Lung (tissue), 12 donors: ENCODE data around the gene NRCAM. TPM values are rescaled to one million over a fixed set of nuclear protein-coding genes. Genes with fewer than 3 reads are reported as not detected.

Source experiments
- ATAC-seq: fragments of 200-7000 bp; cut with Tn5 transposase; one replicate; pipeline ENCODE4 v1.9.1; 2020; ENCODE audit warnings: moderate number of reproducible peaks; ENCODE audit not compliant: insufficient read depth, low FRiP score
- DNase-seq, 3 donors: peaks; one replicate each; pipeline ENCODE4 v3.0.0-alpha.2; 2013 to 2017
- H3K27ac ChIP-seq, 2 donors: one replicate each; pipeline ENCODE4 v1.5.1; 2013; ENCODE audit warnings: mild to moderate bottlenecking in 2 of 2, moderate library complexity in 2 of 2, control low read depth in 1 of 2, inconsistent platforms in 1 of 2, low read depth in 1 of 2, low read length in 1 of 2
- H3K27me3 ChIP-seq, 3 donors: one replicate each; pipeline ENCODE4 v1.5.1; 2013; ENCODE audit warnings: low read length in 2 of 3; ENCODE audit not compliant: control insufficient read depth in 3 of 3, insufficient read depth in 3 of 3
- H3K36me3 ChIP-seq, 4 donors: one replicate each; pipeline ENCODE4 v1.5.1; 2013; ENCODE audit warnings: low read length in 4 of 4, mild to moderate bottlenecking in 1 of 4, moderate library complexity in 1 of 4; ENCODE audit not compliant: control insufficient read depth in 4 of 4, insufficient read depth in 4 of 4
- H3K4me1 ChIP-seq, 5 donors: one replicate each; pipeline ENCODE4 v1.5.1; 2013; ENCODE audit warnings: low read length in 5 of 5, mild to moderate bottlenecking in 2 of 5, moderate library complexity in 1 of 5; ENCODE audit not compliant: control insufficient read depth in 5 of 5, insufficient read depth in 5 of 5
- H3K4me3 ChIP-seq: one replicate; pipeline ENCODE4 v1.5.1; 2013; ENCODE audit warnings: mild to moderate bottlenecking, control low read depth, moderate library complexity
- H3K9ac ChIP-seq, 2 donors: one replicate each; pipeline ENCODE4 v1.5.1; 2013; ENCODE audit warnings: low read length in 2 of 2, control low read depth in 1 of 2; ENCODE audit not compliant: insufficient read depth in 1 of 2
- H3K9me3 ChIP-seq, 4 donors: one replicate each; pipeline ENCODE4 v1.5.1; 2013; ENCODE audit warnings: low read length in 3 of 4, mild to moderate bottlenecking in 1 of 4, moderate library complexity in 1 of 4; ENCODE audit not compliant: control insufficient read depth in 4 of 4, insufficient read depth in 3 of 4
- CTCF ChIP-seq: IDR thresholded peaks from 2 replicates; pipeline ENCODE4 v1.5.1; 2012; ENCODE audit warnings: mild to moderate bottlenecking; ENCODE audit errors: control extremely low read depth, extremely low read depth
- WGBS, 2 donors: extraction: QIAGEN DNeasy Blood & Tissue Kit; methylation state at CpG; one replicate each; pipeline ENCODE4 v1.1.7; 2013; 5-methylcytosine and 5-hydroxymethylcytosine counted together
- polyA plus RNA-seq, 2 donors: library from polyadenylated mRNA; stranded (reverse); fragments of 200-250 nt; gene quantifications; one replicate each; pipeline ENCODE4 v1.2.1, GENCODE V29; 2013
- total RNA-seq, 2 donors: library from RNA; depleted of rRNA in 1 of 2; stranded (reverse); fragments of >200 nt in 1 of 2; gene quantifications; one replicate each; pipeline ENCODE4 v1.2.1, GENCODE V29; 2014 to 2021
- donor health status: control.
- donor health status: control.
- donor health status: Bipolar disorder and iron deficiency.
- donor health status: healthy.
- donor health status: DM: yes; HTN: yes; CAD: no.

Gene NRCAM
- total and polyA plus RNA-seq, 4 donors: 2.5 to 32.4 (median 11.0) TPM

- no peak for TF ChIP-seq CTCF
- Histone ChIP-seq H3K27me3 (peaks cover 13 to 45% (median 41%) of the 10 kb centered on the region in 3 donors), H3K9me3 (no peaks in the 10 kb centered on the region), H3K27ac (peak overlapping the region in 1 of 2 donors; percentile 15), H3K4me3 (peak overlapping the region; percentile 57), H3K4me1 (peaks cover 0 to 13% (median 2%) of the 10 kb centered on the region in 5 donors), H3K36me3 (no peaks in the 10 kb centered on the region), H3K9ac (no peak overlapping the region)
- ATAC-seq (peak; percentile 9), DNase-seq (peak in 1 of 3 donors; percentile 20)
- 0 to 1% methylated on average over 39 to 47 of the region's 47 CpGs for WGBS, 2 donors
Observed at GRCh38 chr7:108455551-108455997, 662 bp downstream of the NRCAM start.

GRCh38 chr7:108454674-108455550, 1.3 kb downstream of the NRCAM start:
- peaks cover 13 to 49% (median 41%) of the 10 kb centered on the region in 3 donors for H3K27me3 ChIP-seq
- H3K27ac ChIP-seq: no peak overlapping the region
- TF ChIP-seq CTCF: no peak
- H3K9me3 ChIP-seq: no peaks in the 10 kb centered on the region
- H3K4me3 ChIP-seq: peak overlapping the region; percentile 57
- 2% methylated on average over 65 to 72 of the region's 72 CpGs for WGBS, 2 donors
- H3K9ac ChIP-seq: no peak overlapping the region
- no peaks in the 10 kb centered on the region for H3K36me3 ChIP-seq
- DNase-seq (peak; percentile 39 to 56 (median 48)), ATAC-seq (no peak)
- peaks cover 0 to 13% (median 2%) of the 10 kb centered on the region in 5 donors for H3K4me1 ChIP-seq

GRCh38 chr7:108454317-108454673, 1.9 kb downstream of the NRCAM start:
- Histone ChIP-seq H3K27me3 (peaks cover 13 to 49% (median 41%) of the 10 kb centered on the region in 3 donors), H3K9ac (no peak overlapping the region), H3K9me3 (no peaks in the 10 kb centered on the region), H3K4me3 (no peak overlapping the region), H3K27ac (no peak overlapping the region), H3K36me3 (no peaks in the 10 kb centered on the region), H3K4me1 (peaks cover 2 to 13% (median 3%) of the 10 kb centered on the region in 5 donors)
- no peak for DNase-seq
- ATAC-seq: no peak
- 39 to 45% methylated on average over 4 of the region's 4 CpGs for WGBS, 2 donors
- TF ChIP-seq CTCF: no peak
